ENCODE results near the gene PIK3R6.

PIK3R6 gene

DNA sequence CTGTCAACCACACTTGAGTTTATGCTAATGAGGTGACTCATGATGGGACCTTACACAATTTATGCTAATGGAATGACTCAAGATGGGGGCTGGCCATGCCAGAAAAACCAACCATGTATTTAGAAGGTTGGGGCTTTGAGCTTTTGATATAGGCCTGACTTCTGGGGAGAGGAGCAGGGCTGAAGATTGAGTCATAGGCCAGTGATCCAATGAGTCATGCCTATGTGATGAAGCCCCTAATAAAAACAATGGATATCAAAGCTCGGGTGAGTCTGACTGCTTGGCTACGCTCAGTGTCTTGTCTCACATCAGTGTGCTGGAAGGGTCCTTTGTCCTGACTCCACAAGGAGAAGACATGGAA lies 75.6 kb downstream of the PIK3R6 start:
- DNase-seq, result no peak

DNA sequence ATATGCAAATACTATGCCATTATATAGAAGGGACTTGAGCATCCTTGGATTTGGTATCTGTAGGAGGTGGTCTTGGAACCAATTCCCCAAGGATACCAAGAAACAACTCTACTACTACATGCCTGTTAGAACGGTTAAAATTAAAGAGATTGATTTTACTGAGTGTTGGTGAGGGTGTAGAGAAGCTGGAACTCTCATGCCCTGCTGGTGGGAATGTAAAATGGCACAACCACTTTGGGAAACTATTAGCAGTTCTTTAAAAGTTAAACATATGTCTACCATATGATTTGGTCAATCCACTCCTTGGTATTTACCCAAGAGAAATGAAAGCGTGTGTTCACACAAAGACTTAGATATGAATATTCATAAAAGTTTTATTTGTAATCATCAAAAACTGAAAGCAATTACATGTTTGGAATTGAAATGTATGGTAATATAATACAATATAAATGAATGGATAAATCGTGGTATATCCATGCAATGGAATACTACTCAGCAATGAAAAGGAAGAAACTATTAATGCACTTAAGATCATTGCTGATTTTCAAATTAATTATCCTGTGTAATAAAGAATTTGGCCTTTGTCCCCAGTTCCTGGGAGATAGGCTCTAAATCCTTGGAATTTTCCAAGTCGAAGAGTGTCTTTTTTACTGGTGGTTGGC lies 76.1 kb downstream of the PIK3R6 start:
- no peak for DNase-seq

DNA sequence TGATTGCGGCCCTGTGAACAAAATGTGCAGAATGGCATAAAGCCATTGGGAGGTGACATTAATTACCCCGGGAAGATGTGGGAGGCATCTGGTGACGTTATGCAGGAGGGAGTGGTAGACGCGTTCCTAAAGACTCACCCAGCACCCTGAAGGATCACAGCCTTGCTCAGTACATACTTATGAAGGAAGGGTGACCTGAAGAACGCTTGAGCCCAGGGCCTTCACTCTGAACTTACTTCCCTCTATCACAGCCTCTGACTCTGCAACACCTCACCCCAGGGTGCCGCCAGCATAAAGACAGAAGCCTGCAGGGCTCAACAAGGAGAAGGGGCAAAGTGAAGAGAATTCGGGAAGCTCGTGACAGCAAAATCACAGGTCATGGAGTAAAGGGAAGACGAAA lies 77.7 kb downstream of the PIK3R6 start:
- DNase-seq, result no peak

DNA sequence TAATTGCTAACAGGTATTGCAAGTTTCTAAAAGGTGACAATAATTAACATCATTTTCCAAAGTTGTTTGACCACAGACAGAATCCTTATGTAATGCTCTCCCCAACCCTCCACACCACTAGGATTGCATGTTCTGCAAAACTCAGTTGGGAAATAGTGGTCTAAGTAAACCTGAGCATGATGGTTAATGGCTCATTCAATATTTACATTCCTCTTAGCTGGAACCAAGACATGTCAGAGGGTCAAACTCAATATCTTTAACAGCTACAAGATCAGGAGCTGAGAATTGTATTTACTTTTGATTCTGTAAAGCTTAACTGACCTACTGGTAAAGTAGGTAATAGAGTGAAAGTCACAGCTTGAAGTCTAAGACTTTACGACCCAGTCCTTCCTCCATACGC lies 78.5 kb downstream of the PIK3R6 start:
- DNase-seq, result no peak

DNA sequence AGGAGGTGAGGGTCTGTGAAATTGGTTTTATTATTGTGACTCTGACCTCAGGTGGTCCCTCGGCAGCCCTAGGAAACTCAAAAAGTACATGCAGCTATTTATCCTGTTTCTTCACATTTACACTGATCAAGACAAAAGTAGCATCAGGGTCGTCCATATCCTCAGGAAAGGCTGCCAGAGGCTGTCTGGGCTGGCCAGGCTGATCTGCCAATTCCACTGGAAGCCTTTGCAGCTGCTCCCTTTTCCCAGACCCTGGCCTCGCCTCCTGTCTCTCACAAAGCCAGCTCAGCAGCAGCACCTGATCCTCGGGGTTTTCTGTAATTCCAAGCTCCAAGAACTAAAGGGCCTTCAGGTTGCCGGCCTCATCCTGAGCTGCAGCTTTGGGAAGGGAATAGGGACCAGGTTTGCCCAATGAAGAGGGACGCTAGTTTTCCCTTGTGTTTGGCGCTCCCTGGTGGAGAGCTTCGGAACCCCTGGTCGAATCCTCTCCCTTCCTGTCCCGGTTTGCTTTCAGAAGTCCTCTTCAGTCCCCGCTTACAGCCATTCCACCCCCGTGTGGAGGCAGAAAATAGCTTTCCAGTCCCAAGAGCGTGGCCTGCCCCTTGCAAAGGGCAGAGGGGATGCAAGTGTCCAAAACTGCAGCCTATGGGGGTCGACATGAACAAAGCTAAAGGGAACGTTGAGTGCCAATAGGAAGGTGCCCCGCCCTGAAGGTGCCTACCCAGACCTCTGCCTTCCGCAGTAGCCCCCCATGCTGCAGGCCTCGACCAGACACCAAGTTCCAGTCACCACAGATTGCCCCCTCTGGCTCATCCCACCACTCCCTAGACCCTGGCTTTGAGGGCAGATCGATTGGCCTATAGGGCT lies 81.7 kb downstream of the PIK3R6 start:
- peak; percentile 61 for DNase-seq

DNA sequence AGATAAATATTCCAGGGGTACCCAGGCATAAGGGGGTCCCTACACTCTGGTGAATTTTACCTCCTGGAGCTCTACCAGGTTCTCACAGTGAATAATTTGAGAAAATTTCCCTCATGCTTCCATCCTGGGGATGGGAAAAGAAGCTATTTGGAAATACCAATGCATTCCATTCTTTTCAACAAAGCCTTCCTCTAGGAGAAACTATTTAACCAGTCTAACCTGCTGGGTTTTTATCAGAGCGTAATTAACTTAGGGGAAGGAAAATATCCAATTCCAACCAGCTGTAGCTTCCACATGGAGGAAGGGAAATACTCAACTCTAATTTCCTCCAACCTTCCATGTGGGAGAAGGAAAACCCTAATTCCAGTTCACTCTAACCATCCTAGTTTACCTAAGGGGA lies 85.3 kb downstream of the PIK3R6 start:
- DNase-seq, result no peak

DNA sequence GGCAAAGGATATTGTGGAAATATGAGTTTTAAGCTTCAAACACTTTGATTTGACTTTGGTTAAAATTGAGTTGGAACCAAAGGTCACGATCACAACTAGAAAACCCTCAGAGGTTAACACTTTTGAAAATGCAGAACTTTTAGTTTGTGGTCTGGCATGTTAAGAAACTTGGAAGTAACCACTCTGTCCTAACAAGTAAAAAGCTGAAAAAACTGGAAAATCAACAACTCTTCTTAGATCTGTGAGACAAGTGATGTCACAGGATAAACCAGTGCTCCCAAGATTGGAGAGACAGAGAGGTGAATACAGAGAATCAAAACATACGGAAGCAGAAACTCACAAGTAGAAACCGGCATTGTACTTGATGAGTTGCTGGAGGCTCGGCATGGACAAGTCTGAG lies 85.7 kb downstream of the PIK3R6 start:
- DNase-seq, result no peak

DNA sequence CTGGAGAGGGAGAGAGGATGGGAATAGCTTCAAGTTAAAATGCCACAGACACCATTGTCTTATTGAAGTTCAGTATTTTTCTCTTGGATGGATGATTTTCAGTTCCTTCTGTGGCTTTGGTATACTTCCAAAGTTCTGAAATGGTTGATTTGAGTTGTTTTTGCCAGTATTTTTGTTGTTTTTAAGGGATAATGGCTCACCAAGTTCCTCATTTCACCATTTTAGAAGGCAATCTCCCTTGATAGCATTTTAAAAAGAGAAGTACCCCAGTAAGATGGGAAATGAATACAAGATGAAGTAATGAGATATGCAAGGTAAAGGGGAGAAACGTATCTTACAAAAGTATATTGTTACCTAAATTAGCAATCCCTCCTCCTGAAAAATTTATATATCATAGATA lies 90.6 kb downstream of the PIK3R6 start:
- DNase-seq, result no peak

DNA sequence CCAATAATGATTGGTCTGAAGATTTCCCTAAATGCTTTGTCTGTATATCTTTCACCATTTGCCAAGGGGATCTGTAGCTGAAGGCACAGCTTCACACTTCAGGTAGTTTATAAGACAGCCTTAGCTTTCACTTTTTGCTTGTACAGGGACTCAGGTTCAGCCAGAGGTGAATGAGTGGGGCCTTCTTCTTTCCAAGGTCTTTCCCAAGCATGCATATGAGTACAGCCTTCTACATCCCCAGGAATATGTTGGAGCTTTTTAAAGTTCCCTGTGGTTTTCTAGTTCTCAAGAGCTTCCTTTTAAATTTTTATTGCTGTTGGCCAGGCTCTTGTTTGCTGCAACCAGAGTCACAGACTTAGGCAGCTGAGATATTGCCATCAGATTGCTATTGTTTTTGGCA lies 91.2 kb downstream of the PIK3R6 start:
- no peak for DNase-seq

DNA sequence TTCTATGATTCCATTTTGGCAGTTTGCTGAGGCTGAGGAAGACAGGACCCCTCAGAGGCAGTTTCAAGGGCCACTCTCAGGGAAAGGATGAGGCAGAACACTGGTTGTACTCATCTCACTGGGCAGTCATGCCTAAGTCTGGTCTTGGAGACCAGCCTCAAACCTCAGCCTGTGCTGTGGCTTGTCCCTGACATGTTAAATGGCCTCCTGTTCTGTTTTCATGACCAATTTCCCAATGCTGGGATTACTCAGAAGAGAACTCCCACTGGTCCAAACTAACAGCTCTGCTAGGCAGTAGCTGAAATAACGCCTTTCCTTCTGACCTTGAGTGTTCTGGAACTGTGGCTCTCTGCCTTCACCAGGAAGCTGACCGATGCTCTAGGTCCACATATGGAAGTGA lies 100.7 kb downstream of the PIK3R6 start:
- DNase-seq, result no peak

DNA sequence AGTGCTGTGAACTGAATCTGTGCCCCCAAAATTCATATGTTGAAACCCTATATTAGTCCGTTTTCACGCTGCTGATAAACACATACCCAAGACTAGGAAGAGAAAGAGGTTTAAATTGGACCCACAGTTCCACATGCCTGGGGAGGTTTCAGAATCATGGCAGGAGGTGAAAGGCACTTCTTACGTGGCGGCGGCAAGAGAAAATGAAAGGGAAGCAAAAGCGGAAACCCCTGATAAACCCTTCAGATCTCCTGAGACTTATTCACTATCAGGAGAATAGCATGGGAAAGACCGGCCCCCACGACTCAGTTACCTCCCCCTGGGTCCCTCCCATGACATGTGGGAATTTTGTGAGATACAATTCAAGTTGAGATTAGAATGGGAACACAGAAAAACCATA lies 105.5 kb downstream of the PIK3R6 start:
- no peak for DNase-seq

DNA sequence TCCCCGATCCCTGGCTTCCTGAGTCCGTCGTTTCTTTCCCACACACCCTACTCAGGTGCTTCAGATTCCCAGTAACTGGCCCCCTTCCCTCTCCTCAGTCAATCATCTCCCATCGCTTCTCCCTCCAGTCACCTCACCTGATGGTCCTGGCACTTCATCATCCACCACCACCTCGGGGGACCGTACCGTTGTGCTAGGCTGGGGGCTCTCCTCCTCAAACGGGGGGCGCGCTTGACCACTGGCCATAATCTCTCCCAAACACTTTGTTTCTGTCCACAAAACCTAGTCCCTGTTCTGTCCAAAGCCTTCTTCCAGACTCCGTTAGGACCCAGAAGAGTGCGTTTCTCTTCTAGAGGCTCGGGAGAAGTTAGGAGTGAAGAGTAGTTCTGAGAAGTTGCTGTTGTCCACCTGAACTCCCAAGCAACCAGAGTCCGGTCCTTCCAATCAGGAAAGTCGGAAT lies 109.3 kb downstream of the PIK3R6 start, which contains the start of gene SPDYE4:
TSS of gene SPDYE4 (minus strand) at position 410 of the 460 bp plus-strand sequence. CDS start at position 246, 164 bp downstream.
- no peak for DNase-seq

DNA sequence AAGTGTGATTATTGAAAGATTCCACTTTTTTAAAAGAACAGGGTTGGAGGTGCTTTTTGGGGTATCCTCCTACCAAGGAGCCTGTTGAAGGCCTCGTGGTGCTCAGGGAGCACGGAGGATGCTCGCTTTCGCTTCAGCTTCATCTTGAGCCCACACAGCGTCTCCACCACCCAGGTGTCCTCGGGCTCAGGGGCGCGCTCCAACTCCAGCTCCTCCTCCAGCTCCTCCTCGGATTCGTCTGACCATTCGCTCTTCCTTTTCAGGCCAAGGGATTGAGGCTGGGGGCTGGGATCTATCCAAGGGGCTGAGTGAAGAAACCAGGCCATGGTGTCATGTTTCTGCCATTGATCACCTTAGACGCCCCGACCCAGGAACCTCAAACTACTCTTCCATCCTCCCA lies 110.3 kb downstream of the PIK3R6 start:
- DNase-seq, result no peak

DNA sequence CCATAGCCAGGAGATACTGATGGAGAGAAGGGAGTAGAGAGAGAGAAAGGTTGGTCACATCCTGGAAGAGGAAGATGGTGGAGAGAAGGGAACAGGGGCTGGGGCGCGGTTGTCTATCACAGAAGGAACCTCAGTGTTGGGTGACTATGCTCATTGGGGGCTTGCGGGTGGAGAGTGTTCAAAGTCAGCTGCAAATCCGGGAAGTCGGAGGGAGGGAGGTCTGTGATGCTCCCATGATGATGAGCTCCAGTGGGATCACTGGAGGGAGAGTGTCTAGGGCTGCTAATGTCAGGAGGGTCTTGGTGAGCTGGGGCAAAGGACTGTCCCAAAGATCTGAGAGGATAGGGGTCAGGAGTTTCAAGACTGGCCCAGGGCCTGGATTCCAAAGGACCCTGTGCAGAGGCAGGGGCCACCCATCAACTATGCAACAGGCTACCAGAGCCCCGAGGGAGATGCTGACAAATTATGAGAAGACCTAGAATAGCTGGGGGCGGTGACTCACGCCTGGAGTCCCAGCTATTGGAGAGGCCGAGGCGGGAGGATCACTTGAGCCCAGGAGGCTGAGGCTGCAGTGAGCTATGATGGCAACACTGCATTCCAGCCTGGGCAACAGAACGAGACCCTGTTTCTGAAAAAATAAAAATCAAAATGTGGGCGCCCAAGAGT lies 111.8 kb downstream of the PIK3R6 start:
- no peak for DNase-seq

DNA sequence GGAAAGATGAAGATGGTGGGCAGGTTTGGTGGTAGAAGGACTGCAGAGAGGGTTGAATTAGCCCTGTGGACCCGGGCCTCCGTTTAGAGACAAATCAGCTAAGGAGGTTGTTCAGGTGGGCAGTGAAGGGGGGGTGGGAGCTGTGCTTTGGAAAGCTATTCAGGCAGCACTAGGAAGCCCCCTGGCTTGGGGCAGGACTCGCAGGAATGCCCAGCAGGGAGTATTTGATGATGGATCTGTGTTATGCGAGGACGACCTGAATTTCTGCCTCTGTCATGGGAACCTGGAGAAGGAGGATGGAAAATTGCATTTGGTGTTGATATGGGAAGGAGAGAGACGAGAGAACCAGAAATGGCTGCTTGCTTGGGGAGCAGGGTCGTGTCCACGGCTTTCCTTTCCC lies 112.6 kb downstream of the PIK3R6 start:
- DNase-seq, result no peak

DNA sequence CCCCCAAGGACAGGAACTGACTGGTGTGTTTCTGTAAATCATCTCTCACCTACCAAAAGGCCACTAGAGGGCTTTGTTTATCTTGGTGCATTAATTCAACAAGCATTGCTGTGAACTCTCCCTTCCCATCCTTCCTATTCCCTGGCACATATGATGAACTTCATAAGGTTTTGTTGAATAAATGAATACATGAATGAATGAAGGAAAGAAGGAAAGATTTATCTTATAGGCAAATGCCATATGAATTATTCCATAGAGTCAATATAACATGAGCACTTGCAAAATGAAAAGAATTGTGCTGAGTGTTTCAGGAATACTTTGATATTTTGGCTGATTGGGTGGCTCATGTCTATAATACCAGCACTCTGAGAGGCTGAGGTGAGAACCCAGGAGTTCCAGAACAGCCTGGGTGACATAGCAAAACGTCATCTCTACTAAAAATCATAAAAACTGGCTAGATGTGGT lies 113.5 kb downstream of the PIK3R6 start:
- no peak for DNase-seq

DNA sequence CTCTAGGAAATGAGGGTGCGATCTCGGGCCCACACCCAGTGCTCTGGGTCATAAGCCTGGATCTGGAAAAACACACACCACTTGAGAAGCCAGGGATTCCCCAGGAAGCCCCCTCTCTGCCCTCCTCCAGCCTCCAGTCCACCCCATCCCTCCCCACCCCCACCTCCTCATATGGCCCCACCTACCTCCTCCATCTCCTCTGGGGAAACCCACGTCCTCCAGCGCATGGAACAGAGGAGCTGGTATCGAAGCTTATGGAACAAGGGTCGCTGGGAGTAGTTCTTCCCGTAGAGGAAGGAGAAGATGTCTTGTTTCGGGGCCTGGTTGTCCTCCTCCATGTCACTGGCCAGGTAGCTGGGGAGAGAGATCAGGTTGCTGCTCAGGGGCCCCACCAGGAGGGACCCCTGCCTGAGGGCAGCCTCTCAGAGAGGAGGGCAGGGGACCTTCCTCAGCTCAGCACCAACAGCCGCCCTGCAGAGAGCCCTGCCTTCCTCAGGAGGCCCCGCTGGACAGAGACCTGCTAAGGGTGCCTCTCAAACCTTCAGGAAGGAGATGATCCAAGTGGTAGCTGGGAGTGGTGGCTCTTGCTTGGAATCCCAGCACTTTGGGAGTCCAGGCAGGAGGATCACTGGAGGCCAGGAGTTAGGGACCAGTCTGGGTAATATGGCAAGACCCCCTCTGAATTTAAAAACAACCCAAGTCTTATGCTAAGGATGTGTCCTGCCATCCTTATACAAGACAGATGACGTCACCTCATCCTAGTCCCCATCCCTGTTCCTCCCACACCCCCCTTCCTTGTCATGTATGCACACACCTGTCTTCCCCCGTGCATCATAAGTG lies 114.1 kb downstream of the PIK3R6 start:
- no peak for DNase-seq
